ENCODE measurements around the gene CLRN2. TPM values are rescaled to one million over a fixed set of nuclear protein-coding genes. Genes with fewer than 3 reads are reported as not detected.

CLRN2 gene
- total RNA-seq, 4 donors from 2014 or later, result not detected

DNA sequence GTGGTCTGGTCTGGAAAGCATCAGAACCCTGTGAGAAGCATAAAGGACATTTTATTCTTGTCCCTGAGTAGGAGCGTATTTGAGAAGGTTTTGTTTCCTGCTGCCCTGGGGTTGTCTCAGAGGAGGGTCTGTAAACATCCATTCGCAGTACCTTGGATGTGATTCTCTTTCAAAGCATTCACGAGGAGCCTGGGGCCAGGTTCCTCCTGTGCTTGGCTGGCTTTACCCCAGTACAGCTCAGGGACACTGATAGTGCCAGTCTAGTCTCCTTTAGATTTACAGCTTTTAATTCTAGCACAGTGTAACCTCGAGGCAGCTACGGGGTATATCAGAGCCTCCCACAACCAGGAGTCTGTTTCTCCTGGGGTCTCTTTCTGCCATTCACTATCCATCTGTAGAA, 2.7 kb downstream of the CLRN2 start:
- peaks cover 0 to 9% (median 2%) of the 10 kb centered on the region in 3 donors for H3K4me1 ChIP-seq
- no peak overlapping the region for H3K27ac ChIP-seq
- peaks cover 0 to 10% (median 0%) of the 10 kb centered on the region in 4 donors for H3K27me3 ChIP-seq
- 44 to 56% methylated on average over 5 of the region's 5 CpGs for WGBS, 2 donors
- intact Hi-C loops (cut with DNase I), result no loop called here
- no peak for DNase-seq
- TF ChIP-seq CTCF (IDR thresholded peaks at IDR 0.05) (no peak), POLR2A (IDR thresholded peaks at IDR 0.05) (no peak)
- H3K9me3 ChIP-seq, result no peaks in the 10 kb centered on the region
- H3K4me3 ChIP-seq, result no peak overlapping the region
- H3K36me3 ChIP-seq, result no peaks in the 10 kb centered on the region

DNA sequence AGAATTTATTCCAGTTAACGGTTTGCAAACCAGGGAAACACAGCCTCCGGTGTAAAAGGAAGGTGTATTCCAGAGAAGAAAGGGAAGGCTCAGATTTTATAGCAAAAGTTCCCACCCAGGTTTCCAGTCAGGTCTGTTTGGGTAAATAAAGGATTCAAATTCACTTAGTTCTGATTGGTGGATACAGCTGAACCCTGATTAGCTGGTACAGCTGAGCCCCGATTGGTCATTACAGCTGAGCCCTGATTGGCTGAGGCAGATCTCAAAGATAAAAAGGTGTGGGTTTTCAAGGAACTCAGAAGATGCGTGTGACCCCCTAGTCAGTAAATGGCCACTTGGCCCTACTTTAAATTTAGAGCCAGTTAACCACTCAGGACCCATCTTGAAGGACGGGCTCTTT, 6.6 kb downstream of the CLRN2 start:
- 80 to 96% methylated on average over 5 of the region's 5 CpGs for WGBS, 2 donors
- Histone ChIP-seq H3K27me3 (peaks cover 0 to 14% (median 0%) of the 10 kb centered on the region in 4 donors), H3K4me3 (no peak overlapping the region), H3K36me3 (no peaks in the 10 kb centered on the region), H3K27ac (no peak overlapping the region), H3K4me1 (no peaks in the 10 kb centered on the region), H3K9me3 (no peaks in the 10 kb centered on the region)
- DNase-seq, result no peak
- TF ChIP-seq CTCF (IDR thresholded peaks at IDR 0.05), result no peak
- no peak for TF ChIP-seq POLR2A (IDR thresholded peaks at IDR 0.05)
- intact Hi-C loops (cut with DNase I), result no loop called here

DNA sequence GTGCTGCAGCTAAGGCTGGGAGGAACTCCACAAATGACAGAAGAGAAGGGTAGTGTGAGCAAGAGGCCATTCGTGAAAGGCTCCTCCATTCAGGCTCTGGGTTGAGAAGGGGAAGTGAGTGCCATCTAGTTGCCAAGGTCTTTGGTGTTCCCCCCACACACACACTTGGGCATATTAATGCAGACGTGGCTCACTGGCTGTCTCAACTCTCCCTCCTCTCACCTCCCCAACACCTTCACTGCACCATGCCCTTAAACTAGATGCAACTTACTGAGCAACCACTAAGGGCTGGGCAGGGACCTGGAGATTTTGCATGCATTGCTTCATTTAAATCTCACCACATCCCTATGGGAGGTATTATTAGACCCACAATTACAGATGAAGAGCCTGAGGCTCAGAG, 8.7 kb downstream of the CLRN2 start:
- DNase-seq, result no peak
- Histone ChIP-seq H3K36me3 (no peaks in the 10 kb centered on the region), H3K4me1 (no peaks in the 10 kb centered on the region), H3K4me3 (no peak overlapping the region), H3K27me3 (peaks cover 0 to 17% (median 0%) of the 10 kb centered on the region in 4 donors), H3K27ac (no peak overlapping the region), H3K9me3 (no peaks in the 10 kb centered on the region)
- TF ChIP-seq POLR2A (IDR thresholded peaks at IDR 0.05) (no peak), CTCF (IDR thresholded peaks at IDR 0.05) (no peak)
- WGBS, 2 donors, result 25 to 52% methylated on average over 2 of the region's 2 CpGs
- intact Hi-C loops (cut with DNase I), result no loop called here

DNA sequence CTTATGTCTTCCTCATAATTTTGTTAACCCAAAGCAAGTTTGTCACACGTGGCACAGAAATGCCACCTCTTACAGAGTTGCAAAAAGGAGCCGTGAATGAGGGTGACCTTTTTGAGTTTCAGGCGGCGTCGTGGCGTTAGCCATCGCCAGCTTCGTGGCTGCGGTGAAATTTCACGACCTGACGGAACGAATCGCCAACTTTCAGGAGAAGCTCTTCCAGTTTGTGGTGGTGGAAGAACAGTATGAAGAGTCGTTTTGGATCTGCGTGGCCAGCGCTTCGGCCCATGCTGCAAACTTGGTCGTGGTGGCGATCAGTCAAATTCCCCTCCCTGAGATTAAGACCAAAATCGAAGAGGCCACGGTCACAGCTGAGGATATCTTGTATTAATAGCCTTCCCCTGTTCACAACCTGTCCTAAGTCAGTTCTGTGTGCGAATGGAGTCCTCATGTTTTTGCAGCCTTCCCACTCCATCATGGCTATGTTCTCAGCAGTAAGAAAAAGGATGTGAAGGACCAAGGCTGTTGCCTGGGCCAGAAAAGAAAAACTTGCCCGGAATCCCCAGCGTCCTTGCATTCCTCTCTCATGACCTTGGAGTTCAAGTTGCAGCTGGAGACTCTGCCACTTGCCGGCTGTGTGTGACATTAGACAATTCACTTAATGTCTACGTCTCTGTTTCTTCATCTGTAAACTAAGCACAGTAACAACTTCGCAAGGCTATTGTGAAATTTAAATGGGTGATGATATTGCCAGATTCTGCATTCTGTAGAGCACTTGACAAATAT, 11.9 kb downstream of the CLRN2 start:
- no peak for DNase-seq
- no peak for TF ChIP-seq CTCF (IDR thresholded peaks at IDR 0.05)
- TF ChIP-seq POLR2A (IDR thresholded peaks at IDR 0.05), result no peak
- H3K4me1 ChIP-seq, result no peaks in the 10 kb centered on the region
- H3K27me3 ChIP-seq, result peaks cover 0 to 25% (median 0%) of the 10 kb centered on the region in 4 donors
- H3K27ac ChIP-seq, result no peak overlapping the region
- WGBS, 2 donors, result 73 to 84% methylated on average over 22 to 27 of the region's 27 CpGs
- no peaks in the 10 kb centered on the region for H3K9me3 ChIP-seq
- no peaks in the 10 kb centered on the region for H3K36me3 ChIP-seq
- intact Hi-C loops (cut with DNase I), result no loop called here
- no peak overlapping the region for H3K4me3 ChIP-seq

DNA sequence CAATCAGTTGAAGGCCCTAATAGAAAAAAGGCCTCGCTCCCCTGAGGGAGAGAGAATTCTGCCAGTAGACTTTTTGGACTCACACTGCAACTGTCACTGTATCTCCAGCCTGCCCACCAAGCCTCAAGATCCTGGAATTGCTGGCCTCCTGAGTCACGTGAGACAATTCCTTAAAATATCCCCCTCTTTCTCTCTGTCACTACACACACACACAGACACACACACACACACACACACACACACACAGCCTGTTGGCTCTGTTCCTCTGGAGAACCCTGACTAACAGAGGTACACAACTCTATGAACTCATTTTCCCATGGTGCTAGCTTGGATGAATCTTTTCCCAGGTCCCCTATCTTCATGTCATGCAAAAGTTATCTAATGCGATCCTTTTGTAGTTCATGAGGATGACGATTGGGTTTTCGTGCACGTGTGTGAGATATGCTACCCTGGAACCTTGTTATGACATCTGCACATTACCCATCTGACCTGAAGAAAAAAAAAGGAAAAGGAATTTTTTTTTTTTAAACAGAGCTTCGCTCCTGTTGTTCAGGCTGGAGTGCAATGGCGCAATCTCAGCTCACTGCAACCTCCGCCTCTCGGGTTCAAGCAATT, 13.7 kb downstream of the CLRN2 start:
- no peak for DNase-seq
- TF ChIP-seq POLR2A (IDR thresholded peaks at IDR 0.05) (no peak), CTCF (IDR thresholded peaks at IDR 0.05) (no peak)
- intact Hi-C loops (cut with DNase I), result no loop called here
- Histone ChIP-seq H3K27me3 (peaks cover 0 to 25% (median 0%) of the 10 kb centered on the region in 4 donors), H3K36me3 (no peaks in the 10 kb centered on the region), H3K9me3 (no peaks in the 10 kb centered on the region), H3K27ac (no peak overlapping the region), H3K4me1 (no peaks in the 10 kb centered on the region), H3K4me3 (no peak overlapping the region)
- 79 to 92% methylated on average over 9 to 10 of the region's 10 CpGs for WGBS, 2 donors
